ENCODE measurements around the gene PAPSS2. TPM values are rescaled to one million over a fixed set of nuclear protein-coding genes. Genes with fewer than 3 reads are reported as not detected.
A peak's percentile ranks its signal among the peaks of the same experiment; 100 is the strongest.
"Not testable (repeated sequence)": the region's sequence is repeated elsewhere in the genome, so short reads cannot be mapped to it uniquely, and the experiment has no call there.

Gene PAPSS2
- total and polyA plus RNA-seq, 12 donors = 55.0 to 775 (median 243) TPM

- DNase-seq = no peak
- Histone ChIP-seq H3K36me3 (replicated peaks in 1 of 2) (peaks cover 0 to 22% of the 10 kb centered on the region in 2 donors), H3K4me1 (replicated peaks in 1 of 2) (peaks cover 6 to 15% of the 10 kb centered on the region in 2 donors), H3K9me3 (replicated peaks in 1 of 3) (no peaks in the 10 kb centered on the region), H3K27ac (peak overlapping the region in 4 of 5 donors; percentile 24 to 75 (median 53)), H3K27me3 (no peaks in the 10 kb centered on the region), H3K4me3 (no peak overlapping the region)
- no peak for TF ChIP-seq CTCF (IDR thresholded peaks at IDR 0.05)
- no peak for TF ChIP-seq POLR2A (IDR thresholded peaks at IDR 0.05)
- intact Hi-C loops (cut with DNase I) = no loop called here
These were observed 80.6 kb downstream of the PAPSS2 start for GRCh38 chr10:87740254-87740655.

GRCh38 chr10:87742992-87743610 lies 83.4 kb downstream of the PAPSS2 start:
- H3K4me3 ChIP-seq; intact Hi-C loops (cut with DNase I); H3K9me3 ChIP-seq (replicated peaks in 1 of 3); H3K27me3 ChIP-seq: not testable (repeated sequence)
- DNase-seq = peak in 4 of 7 donors; percentile 15 to 47 (median 36)
- Histone ChIP-seq H3K36me3 (replicated peaks in 1 of 2) (peaks cover 0 to 27% of the 10 kb centered on the region in 2 donors), H3K4me1 (replicated peaks in 1 of 2) (peaks cover 6 to 24% of the 10 kb centered on the region in 2 donors), H3K27ac (peak overlapping the region in 2 of 5 donors; percentile 21 to 24)
- 90 to 93% (median 91%) methylated on average over 11 to 18 of the region's 18 CpGs for WGBS, 4 donors

- H3K9me3 ChIP-seq (replicated peaks in 1 of 3) = no peaks in the 10 kb centered on the region
- WGBS, 4 donors = 66 to 85% (median 76%) methylated on average over 2 of the region's 2 CpGs
- peaks cover 0 to 27% of the 10 kb centered on the region in 2 donors for H3K36me3 ChIP-seq (replicated peaks in 1 of 2)
- peaks cover 6 to 22% of the 10 kb centered on the region in 2 donors for H3K4me1 ChIP-seq (replicated peaks in 1 of 2)
- H3K27ac ChIP-seq = peak overlapping the region in 1 of 5 donors; percentile 1
- H3K27me3 ChIP-seq = no peaks in the 10 kb centered on the region
- no peak for DNase-seq
- intact Hi-C loops (cut with DNase I) = no loop called here
- TF ChIP-seq CTCF (IDR thresholded peaks at IDR 0.05) = no peak
- no peak for TF ChIP-seq POLR2A (IDR thresholded peaks at IDR 0.05)
- no peak overlapping the region for H3K4me3 ChIP-seq
These were observed 84.9 kb downstream of the PAPSS2 start for GRCh38 chr10:87744606-87745005.

GRCh38 chr10:87746911-87747310 lies 87.2 kb downstream of the PAPSS2 start:
- TF ChIP-seq CTCF (IDR thresholded peaks at IDR 0.05) (no peak), POLR2A (IDR thresholded peaks at IDR 0.05) (no peak)
- no peak overlapping the region for H3K27ac ChIP-seq
- 51 to 58% (median 55%) methylated on average over 4 of the region's 4 CpGs for WGBS, 4 donors
- no peaks in the 10 kb centered on the region for H3K27me3 ChIP-seq
- H3K9me3 ChIP-seq (replicated peaks in 1 of 3) = no peaks in the 10 kb centered on the region
- no peak overlapping the region for H3K4me3 ChIP-seq
- no peak for DNase-seq
- H3K4me1 ChIP-seq (replicated peaks in 1 of 2) = peaks cover 0 to 9% of the 10 kb centered on the region in 2 donors
- intact Hi-C loops (cut with DNase I) = no loop called here
- peaks cover 0 to 21% of the 10 kb centered on the region in 2 donors for H3K36me3 ChIP-seq (replicated peaks in 1 of 2)

- H3K9me3 ChIP-seq (replicated peaks in 1 of 3); H3K4me3 ChIP-seq; intact Hi-C loops (cut with DNase I); DNase-seq; H3K27me3 ChIP-seq; H3K27ac ChIP-seq; H3K4me1 ChIP-seq (replicated peaks in 1 of 2): not testable (repeated sequence)
- 75 to 94% (median 86%) methylated on average over 4 of the region's 4 CpGs for WGBS, 4 donors
- H3K36me3 ChIP-seq (replicated peaks in 1 of 2) = peaks cover 0 to 17% of the 10 kb centered on the region in 2 donors
These were observed 88.6 kb downstream of the PAPSS2 start for GRCh38 chr10:87748244-87748643.
